Ishikawa (cell line): ENCODE results near the gene PLXDC2.

Source experiments
- CEBPB ChIP-seq: IDR thresholded peaks from 2 replicates; pipeline ENCODE4 v1.6.1; 2012
- EP300 ChIP-seq: IDR thresholded peaks from 2 replicates; pipeline ENCODE4 v1.6.1; 2012; ENCODE audit warnings: borderline replicate concordance
- FOXM1 ChIP-seq: IDR thresholded peaks from 2 replicates; pipeline ENCODE4 v1.6.1; 2012; ENCODE audit warnings: low read depth, borderline replicate concordance
- NFIC ChIP-seq: IDR thresholded peaks from 2 replicates; pipeline ENCODE4 v1.6.1; 2012
- YY1 ChIP-seq: IDR thresholded peaks from 2 replicates; pipeline ENCODE4 v1.6.1; 2012; ENCODE audit warnings: low read depth
- TF ChIP-seq, protein P1 (sequence below): IDR thresholded peaks from 2 replicates; pipeline ENCODE4 v1.6.1; 2012
- TF ChIP-seq, protein P2 (sequence below): IDR thresholded peaks from 2 replicates; pipeline ENCODE4 v1.6.1; 2012; ENCODE audit warnings: low read depth, mild to moderate bottlenecking

DNA sequence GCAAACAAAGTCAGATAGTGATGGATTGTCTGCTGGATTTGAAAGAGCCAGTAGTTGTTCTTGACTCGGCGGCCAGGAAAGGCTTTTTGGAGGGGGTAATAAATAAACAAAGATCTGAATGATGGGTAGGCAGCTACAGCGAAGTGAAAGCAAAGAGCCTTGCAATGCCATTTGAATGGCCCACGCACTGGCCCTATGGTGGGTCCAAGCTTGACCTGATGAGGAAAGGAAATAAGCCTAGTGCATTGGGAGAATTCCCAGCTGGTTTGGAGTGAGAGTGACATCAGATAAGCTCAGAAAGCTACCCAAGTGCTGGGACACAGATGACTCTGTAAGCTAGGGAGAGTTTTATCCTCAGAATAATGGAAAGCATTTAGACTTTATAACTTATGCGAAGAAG, 365.2 kb downstream of the PLXDC2 start:
- TF ChIP-seq CEBPB (no peak), FOXM1 (no peak), NFIC (no peak), EP300 (no peak), YY1 (no peak)
- TF ChIP-seq, protein P1, sequence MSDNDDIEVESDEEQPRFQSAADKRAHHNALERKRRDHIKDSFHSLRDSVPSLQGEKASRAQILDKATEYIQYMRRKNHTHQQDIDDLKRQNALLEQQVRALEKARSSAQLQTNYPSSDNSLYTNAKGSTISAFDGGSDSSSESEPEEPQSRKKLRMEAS: no peak
- TF ChIP-seq, protein P2, sequence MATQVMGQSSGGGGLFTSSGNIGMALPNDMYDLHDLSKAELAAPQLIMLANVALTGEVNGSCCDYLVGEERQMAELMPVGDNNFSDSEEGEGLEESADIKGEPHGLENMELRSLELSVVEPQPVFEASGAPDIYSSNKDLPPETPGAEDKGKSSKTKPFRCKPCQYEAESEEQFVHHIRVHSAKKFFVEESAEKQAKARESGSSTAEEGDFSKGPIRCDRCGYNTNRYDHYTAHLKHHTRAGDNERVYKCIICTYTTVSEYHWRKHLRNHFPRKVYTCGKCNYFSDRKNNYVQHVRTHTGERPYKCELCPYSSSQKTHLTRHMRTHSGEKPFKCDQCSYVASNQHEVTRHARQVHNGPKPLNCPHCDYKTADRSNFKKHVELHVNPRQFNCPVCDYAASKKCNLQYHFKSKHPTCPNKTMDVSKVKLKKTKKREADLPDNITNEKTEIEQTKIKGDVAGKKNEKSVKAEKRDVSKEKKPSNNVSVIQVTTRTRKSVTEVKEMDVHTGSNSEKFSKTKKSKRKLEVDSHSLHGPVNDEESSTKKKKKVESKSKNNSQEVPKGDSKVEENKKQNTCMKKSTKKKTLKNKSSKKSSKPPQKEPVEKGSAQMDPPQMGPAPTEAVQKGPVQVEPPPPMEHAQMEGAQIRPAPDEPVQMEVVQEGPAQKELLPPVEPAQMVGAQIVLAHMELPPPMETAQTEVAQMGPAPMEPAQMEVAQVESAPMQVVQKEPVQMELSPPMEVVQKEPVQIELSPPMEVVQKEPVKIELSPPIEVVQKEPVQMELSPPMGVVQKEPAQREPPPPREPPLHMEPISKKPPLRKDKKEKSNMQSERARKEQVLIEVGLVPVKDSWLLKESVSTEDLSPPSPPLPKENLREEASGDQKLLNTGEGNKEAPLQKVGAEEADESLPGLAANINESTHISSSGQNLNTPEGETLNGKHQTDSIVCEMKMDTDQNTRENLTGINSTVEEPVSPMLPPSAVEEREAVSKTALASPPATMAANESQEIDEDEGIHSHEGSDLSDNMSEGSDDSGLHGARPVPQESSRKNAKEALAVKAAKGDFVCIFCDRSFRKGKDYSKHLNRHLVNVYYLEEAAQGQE: no peak
